ENCODE measurements around the gene SNCB. TPM values are rescaled to one million over a fixed set of nuclear protein-coding genes. Genes with fewer than 3 reads are reported as not detected.

SNCB gene
- total and polyA plus RNA-seq, 2 donors (not counting 1 experiment from before 2014, with no cell fraction given): 0.17 to 0.22 TPM

DNA sequence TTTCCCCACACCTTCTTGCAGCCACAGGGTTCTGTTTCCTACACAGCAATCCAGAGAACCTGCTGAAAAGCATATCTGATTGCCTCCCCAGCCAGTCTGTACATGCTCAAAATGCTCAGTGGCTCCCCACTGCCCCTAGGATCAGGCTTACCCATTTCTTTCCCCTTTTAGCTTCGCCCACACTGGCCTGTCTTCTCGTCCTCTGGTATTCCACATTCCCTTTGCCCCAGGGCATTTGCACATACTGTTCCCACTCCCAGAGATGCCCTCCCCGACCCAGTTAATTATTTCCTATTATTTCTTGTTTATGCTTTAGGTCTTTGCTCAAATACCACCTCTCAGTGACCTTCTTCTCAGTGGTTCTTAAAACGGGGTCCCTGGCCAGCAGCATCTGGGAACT is 10.3 kb upstream of the SNCB start:
- no peak for DNase-seq (ENCODE audit: low read depth in 2 of 2)

DNA sequence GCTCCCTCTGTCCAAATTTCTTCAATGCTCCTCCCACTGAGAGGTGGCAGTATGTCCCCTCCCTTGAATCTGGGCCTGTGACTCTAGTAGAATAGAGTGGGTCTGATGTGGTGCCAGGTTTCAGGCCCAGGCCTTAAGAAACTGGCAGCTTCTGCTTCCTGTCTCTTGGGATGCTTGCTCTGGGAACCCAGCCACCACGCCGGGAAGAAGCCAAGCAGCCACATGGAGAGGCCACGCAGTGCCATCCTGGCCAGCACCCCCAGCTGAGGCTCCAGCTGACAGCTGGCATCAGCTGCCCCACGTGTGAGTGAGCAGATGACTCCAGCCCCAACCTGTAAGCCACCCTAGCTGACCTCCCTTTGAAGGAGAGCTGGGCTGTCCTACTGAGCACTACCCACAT is 9.6 kb upstream of the SNCB start:
- Histone ChIP-seq H3K36me3 (ENCODE audit: control insufficient read depth, insufficient read depth, low read length) (no peaks in the 10 kb centered on the region), H3K27ac (ENCODE audit: insufficient read depth, low read length) (no peak overlapping the region), H3K9me3 (ENCODE audit: control insufficient read depth, insufficient read depth, low read depth, low read length) (no peaks in the 10 kb centered on the region), H3K4me3 (replicated peaks in 1 of 4; ENCODE audit: control extremely low read depth in 1 of 4, insufficient read depth in 1 of 4, low read depth in 3 of 4, low read length in 4 of 4) (no peak overlapping the region), H3K79me2 (ENCODE audit: control insufficient read depth, insufficient read depth, low read length) (no peaks in the 10 kb centered on the region), H3K9ac (ENCODE audit: insufficient read depth, low read length) (no peak overlapping the region), H3K27me3 (ENCODE audit: control insufficient read depth, insufficient read depth, low read length) (peaks cover 15% of the 10 kb centered on the region), H3K4me1 (ENCODE audit: control insufficient read depth, extremely low read depth, insufficient read depth, low read length) (no peaks in the 10 kb centered on the region), H4K20me1 (ENCODE audit: control insufficient read depth, extremely low read depth, insufficient read depth, low read length) (no peaks in the 10 kb centered on the region), H2AFZ (ENCODE audit: low read length) (no peak overlapping the region), H3K4me2 (ENCODE audit: extremely low read depth, insufficient read depth, low read length) (no peak overlapping the region)
- TF ChIP-seq EZH2 (IDR thresholded peaks at IDR 0.05; ENCODE audit: low read length, missing control alignments): no peak
- TF ChIP-seq, protein P1, sequence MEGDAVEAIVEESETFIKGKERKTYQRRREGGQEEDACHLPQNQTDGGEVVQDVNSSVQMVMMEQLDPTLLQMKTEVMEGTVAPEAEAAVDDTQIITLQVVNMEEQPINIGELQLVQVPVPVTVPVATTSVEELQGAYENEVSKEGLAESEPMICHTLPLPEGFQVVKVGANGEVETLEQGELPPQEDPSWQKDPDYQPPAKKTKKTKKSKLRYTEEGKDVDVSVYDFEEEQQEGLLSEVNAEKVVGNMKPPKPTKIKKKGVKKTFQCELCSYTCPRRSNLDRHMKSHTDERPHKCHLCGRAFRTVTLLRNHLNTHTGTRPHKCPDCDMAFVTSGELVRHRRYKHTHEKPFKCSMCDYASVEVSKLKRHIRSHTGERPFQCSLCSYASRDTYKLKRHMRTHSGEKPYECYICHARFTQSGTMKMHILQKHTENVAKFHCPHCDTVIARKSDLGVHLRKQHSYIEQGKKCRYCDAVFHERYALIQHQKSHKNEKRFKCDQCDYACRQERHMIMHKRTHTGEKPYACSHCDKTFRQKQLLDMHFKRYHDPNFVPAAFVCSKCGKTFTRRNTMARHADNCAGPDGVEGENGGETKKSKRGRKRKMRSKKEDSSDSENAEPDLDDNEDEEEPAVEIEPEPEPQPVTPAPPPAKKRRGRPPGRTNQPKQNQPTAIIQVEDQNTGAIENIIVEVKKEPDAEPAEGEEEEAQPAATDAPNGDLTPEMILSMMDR (conservative IDR thresholded peaks at IDR 0.05 in 1 of 2, IDR thresholded peaks at IDR 0.05 in 1 of 2; ENCODE audit: low read depth in 1 of 2, low read length in 2 of 2): no peak
- peak in 1 of 2 donors; percentile 34 for DNase-seq (ENCODE audit: low read depth in 2 of 2)

More for the DNA sequence above, 10.3 kb upstream of the SNCB start:
- Histone ChIP-seq H3K4me3 (replicated peaks in 1 of 4; ENCODE audit: control extremely low read depth in 1 of 4, insufficient read depth in 1 of 4, low read depth in 3 of 4, low read length in 4 of 4) (no peak overlapping the region), H2AFZ (ENCODE audit: low read length) (no peak overlapping the region), H3K79me2 (ENCODE audit: control insufficient read depth, insufficient read depth, low read length) (no peaks in the 10 kb centered on the region), H3K9me3 (ENCODE audit: control insufficient read depth, insufficient read depth, low read depth, low read length) (no peaks in the 10 kb centered on the region), H3K36me3 (ENCODE audit: control insufficient read depth, insufficient read depth, low read length) (no peaks in the 10 kb centered on the region), H3K27me3 (ENCODE audit: control insufficient read depth, insufficient read depth, low read length) (peaks cover 11% of the 10 kb centered on the region), H3K9ac (ENCODE audit: insufficient read depth, low read length) (no peak overlapping the region), H4K20me1 (ENCODE audit: control insufficient read depth, extremely low read depth, insufficient read depth, low read length) (no peaks in the 10 kb centered on the region), H3K4me1 (ENCODE audit: control insufficient read depth, extremely low read depth, insufficient read depth, low read length) (no peaks in the 10 kb centered on the region), H3K4me2 (ENCODE audit: extremely low read depth, insufficient read depth, low read length) (no peak overlapping the region), H3K27ac (ENCODE audit: insufficient read depth, low read length) (no peak overlapping the region)
- TF ChIP-seq EZH2 (IDR thresholded peaks at IDR 0.05; ENCODE audit: low read length, missing control alignments): no peak
- TF ChIP-seq, protein P1 (conservative IDR thresholded peaks at IDR 0.05 in 1 of 2, IDR thresholded peaks at IDR 0.05 in 1 of 2; ENCODE audit: low read depth in 1 of 2, low read length in 2 of 2): no peak

DNA sequence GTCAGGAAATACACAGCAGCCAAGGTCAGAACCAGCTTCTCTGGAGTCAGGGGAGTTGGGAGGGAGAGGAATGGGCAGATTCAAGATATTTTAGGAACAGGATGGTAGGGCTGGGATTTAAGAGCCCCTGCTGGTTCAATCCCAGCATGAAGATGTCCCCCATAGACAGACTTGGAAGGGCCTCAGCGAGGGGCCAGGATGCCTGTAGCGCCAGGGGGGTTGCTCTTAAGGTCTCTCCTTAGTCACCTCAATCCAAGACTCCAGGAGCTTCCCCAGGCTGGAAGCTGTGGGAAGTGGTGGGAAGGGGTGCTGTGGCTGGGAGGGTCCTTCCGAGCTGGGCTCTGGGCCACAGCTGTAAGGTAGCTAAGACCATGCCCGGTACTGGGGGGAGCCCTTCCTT is 8.9 kb upstream of the SNCB start:
- Histone ChIP-seq H3K79me2 (ENCODE audit: control insufficient read depth, insufficient read depth, low read length) (no peaks in the 10 kb centered on the region), H3K4me2 (ENCODE audit: extremely low read depth, insufficient read depth, low read length) (no peak overlapping the region), H3K9ac (ENCODE audit: insufficient read depth, low read length) (no peak overlapping the region), H4K20me1 (ENCODE audit: control insufficient read depth, extremely low read depth, insufficient read depth, low read length) (no peaks in the 10 kb centered on the region), H2AFZ (ENCODE audit: low read length) (no peak overlapping the region), H3K4me3 (replicated peaks in 1 of 4; ENCODE audit: control extremely low read depth in 1 of 4, insufficient read depth in 1 of 4, low read depth in 3 of 4, low read length in 4 of 4) (no peak overlapping the region), H3K4me1 (ENCODE audit: control insufficient read depth, extremely low read depth, insufficient read depth, low read length) (no peaks in the 10 kb centered on the region), H3K9me3 (ENCODE audit: control insufficient read depth, insufficient read depth, low read depth, low read length) (no peaks in the 10 kb centered on the region), H3K36me3 (ENCODE audit: control insufficient read depth, insufficient read depth, low read length) (no peaks in the 10 kb centered on the region), H3K27ac (ENCODE audit: insufficient read depth, low read length) (no peak overlapping the region), H3K27me3 (ENCODE audit: control insufficient read depth, insufficient read depth, low read length) (peaks cover 15% of the 10 kb centered on the region)
- TF ChIP-seq, protein P1 (conservative IDR thresholded peaks at IDR 0.05 in 1 of 2, IDR thresholded peaks at IDR 0.05 in 1 of 2; ENCODE audit: low read depth in 1 of 2, low read length in 2 of 2): no peak
- no peak for TF ChIP-seq EZH2 (IDR thresholded peaks at IDR 0.05; ENCODE audit: low read length, missing control alignments)
- DNase-seq (ENCODE audit: low read depth in 2 of 2): no peak
